ENCODE results near the gene DISC1. TPM values are rescaled to one million over a fixed set of nuclear protein-coding genes. Genes with fewer than 3 reads are reported as not detected.

The DISC1 gene
- total and polyA plus RNA-seq, 2 of the 13 experiments (the other 11 are each of a cell fraction or from before 2014, with no cell fraction given), result 4.2 to 4.6 TPM

DNA sequence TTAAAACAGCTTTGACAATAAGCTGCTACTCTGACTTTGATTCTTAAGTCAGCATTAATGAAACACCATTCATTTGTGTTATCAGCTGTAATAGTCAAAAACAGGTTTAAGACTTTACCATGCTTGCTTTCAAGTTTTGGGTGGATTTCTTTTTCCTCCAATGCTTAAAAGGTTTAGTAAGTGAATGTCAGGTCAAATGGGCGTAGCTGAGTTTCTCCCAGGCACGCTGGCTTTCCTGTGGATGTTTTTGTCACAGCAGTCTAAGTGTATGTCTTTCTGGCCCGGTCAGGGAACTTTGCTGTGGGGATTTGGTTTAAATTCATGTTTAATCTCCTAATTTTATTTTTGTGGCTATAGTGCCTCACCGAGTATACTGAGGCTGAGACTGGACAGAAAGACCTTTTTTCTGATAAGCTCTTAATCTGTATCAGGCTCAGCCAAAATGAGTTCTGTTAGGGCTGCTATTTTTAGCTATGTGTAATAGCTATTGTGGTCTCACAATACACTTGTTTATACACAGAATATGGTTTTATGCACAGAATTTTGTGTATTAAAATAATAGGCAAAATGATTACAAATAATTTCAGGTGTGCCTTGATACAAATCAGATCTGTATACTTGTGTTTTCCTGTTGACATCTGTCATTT, 292.8 kb downstream of the DISC1 start:
- FAIRE-seq (no peak), DNase-seq (ENCODE audit: low spot score) (no peak), ATAC-seq (no peak)
- Histone ChIP-seq H3K9ac (ENCODE audit: insufficient read depth, low read depth, low read length) (no peak overlapping the region), H3K36me3 (replicated peaks in 1 of 2; ENCODE audit: control insufficient read depth in 1 of 2, insufficient read depth in 2 of 2, low read length in 2 of 2) (no peaks in the 10 kb centered on the region), H3K27me3 (ENCODE audit: control insufficient read depth in 1 of 2, insufficient read depth in 2 of 2, low read length in 2 of 2) (no peaks in the 10 kb centered on the region), H2AFZ (ENCODE audit: low read length) (no peak overlapping the region), H3K4me2 (ENCODE audit: low read depth, low read length) (no peak overlapping the region), H3K9me3 (ENCODE audit: low read length) (no peaks in the 10 kb centered on the region), H3K27ac (ENCODE audit: extremely low read length, insufficient read depth, low read length) (no peak overlapping the region), H4K20me1 (ENCODE audit: insufficient read depth, low read length) (no peaks in the 10 kb centered on the region), H3K79me2 (ENCODE audit: insufficient read depth, low read length) (no peaks in the 10 kb centered on the region), H3K4me3 (replicated peaks in 1 of 3; ENCODE audit: insufficient read depth in 1 of 3, low read depth in 2 of 3, low read length in 3 of 3) (no peak overlapping the region), H3K4me1 (ENCODE audit: insufficient read depth, low read length) (no peaks in the 10 kb centered on the region)
- CTCF ChIA-PET (ENCODE audit: low intra/inter-chr PET ratio, low total read pairs), result no interaction called here
- intact Hi-C loops (cut with micrococcal nuclease; ENCODE audit: unreplicated experiment) (no loop called here), in situ Hi-C loops (cut with HindIII; ENCODE audit: extremely low pct_ligation_motif_present, low pct_unique_long_range_greater_than_20kb) (no loop called here)
- POLR2A ChIA-PET, result no interaction called here
- no TSS peak for BruUV-seq (replicated peaks)
- 80% methylated on average over 4 of the region's 4 CpGs for WGBS (ENCODE audit: low lambda C conversion rate)
- TF ChIP-seq, protein P1, sequence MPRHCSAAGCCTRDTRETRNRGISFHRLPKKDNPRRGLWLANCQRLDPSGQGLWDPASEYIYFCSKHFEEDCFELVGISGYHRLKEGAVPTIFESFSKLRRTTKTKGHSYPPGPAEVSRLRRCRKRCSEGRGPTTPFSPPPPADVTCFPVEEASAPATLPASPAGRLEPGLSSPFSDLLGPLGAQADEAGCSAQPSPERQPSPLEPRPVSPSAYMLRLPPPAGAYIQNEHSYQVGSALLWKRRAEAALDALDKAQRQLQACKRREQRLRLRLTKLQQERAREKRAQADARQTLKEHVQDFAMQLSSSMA (CRISPR knock-in tag; IDR thresholded peaks at IDR 0.05), result no peak

DNA sequence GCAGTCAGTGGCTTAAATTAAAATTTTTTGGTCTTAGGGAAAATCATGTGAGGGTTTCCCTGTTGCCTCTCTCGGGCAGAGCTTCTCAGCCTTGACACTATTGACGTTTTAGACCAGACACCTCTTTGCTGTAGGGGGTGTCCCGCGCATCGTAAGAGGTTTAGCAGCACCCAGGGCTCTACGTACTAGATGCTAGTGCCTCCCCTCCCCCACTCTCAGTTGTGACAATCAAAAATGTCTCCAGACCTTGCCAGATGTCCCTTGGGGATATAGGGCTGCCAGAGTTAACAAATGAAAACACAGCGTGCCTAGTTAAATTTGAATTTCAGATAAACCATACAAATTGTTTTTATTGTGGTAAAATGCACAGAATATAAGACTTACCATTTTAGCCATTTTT, 293.3 kb downstream of the DISC1 start:
- no peak for FAIRE-seq
- Histone ChIP-seq H3K4me3 (replicated peaks in 1 of 3; ENCODE audit: insufficient read depth in 1 of 3, low read depth in 2 of 3, low read length in 3 of 3) (no peak overlapping the region), H3K27me3 (ENCODE audit: control insufficient read depth in 1 of 2, insufficient read depth in 2 of 2, low read length in 2 of 2) (no peaks in the 10 kb centered on the region), H3K79me2 (ENCODE audit: insufficient read depth, low read length) (no peaks in the 10 kb centered on the region), H4K20me1 (ENCODE audit: insufficient read depth, low read length) (no peaks in the 10 kb centered on the region), H2AFZ (ENCODE audit: low read length) (no peak overlapping the region), H3K9ac (ENCODE audit: insufficient read depth, low read depth, low read length) (no peak overlapping the region), H3K9me3 (ENCODE audit: low read length) (no peaks in the 10 kb centered on the region), H3K36me3 (replicated peaks in 1 of 2; ENCODE audit: control insufficient read depth in 1 of 2, insufficient read depth in 2 of 2, low read length in 2 of 2) (no peaks in the 10 kb centered on the region), H3K27ac (ENCODE audit: extremely low read length, insufficient read depth, low read length) (no peak overlapping the region), H3K4me2 (ENCODE audit: low read depth, low read length) (no peak overlapping the region), H3K4me1 (ENCODE audit: insufficient read depth, low read length) (no peaks in the 10 kb centered on the region)
- ATAC-seq, result no peak
- in situ Hi-C loops (cut with HindIII; ENCODE audit: extremely low pct_ligation_motif_present, low pct_unique_long_range_greater_than_20kb) (no loop called here), intact Hi-C loops (cut with micrococcal nuclease; ENCODE audit: unreplicated experiment) (no loop called here)
- DNase-seq (ENCODE audit: low spot score), result no peak
- POLR2A ChIA-PET, result no interaction called here
- TF ChIP-seq, protein P2, sequence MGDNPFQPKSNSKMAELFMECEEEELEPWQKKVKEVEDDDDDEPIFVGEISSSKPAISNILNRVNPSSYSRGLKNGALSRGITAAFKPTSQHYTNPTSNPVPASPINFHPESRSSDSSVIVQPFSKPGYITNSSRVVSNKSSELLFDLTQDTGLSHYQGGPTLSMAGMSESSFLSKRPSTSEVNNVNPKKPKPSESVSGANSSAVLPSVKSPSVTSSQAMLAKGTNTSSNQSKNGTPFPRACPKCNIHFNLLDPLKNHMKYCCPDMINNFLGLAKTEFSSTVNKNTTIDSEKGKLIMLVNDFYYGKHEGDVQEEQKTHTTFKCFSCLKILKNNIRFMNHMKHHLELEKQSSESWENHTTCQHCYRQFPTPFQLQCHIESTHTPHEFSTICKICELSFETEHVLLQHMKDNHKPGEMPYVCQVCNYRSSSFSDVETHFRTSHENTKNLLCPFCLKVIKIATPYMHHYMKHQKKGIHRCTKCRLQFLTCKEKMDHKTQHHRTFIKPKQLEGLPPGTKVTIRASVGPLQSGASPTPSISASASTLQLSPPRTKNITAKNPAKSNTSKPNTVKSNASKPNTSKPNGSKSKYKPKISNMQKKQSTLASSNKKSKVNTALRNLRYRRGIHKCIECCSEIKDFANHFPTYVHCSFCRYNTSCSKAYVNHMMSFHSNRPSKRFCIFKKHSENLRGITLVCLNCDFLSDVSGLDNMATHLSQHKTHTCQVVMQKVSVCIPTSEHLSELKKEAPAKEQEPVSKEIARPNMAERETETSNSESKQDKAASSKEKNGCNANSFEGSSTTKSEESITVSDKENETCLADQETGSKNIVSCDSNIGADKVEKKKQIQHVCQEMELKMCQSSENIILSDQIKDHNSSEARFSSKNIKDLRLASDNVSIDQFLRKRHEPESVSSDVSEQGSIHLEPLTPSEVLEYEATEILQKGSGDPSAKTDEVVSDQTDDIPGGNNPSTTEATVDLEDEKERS (CRISPR knock-in tag; IDR thresholded peaks at IDR 0.05), result no peak
- no peak for TF ChIP-seq ZNF160 (CRISPR knock-in tag; IDR thresholded peaks at IDR 0.05)
- no peak for TF ChIP-seq RERE (CRISPR knock-in tag; IDR thresholded peaks at IDR 0.05; ENCODE audit: low read depth)
- no peak for TF ChIP-seq NFKBIZ (CRISPR knock-in tag; IDR thresholded peaks at IDR 0.05)
- no peak for TF ChIP-seq ZNF296 (CRISPR knock-in tag; conservative IDR thresholded peaks at IDR 0.05)
- TF ChIP-seq TP53 (CRISPR knock-in tag; conservative IDR thresholded peaks at IDR 0.05), result no peak
- WGBS (ENCODE audit: low lambda C conversion rate), result 86% methylated on average over 7 of the region's 7 CpGs
- CTCF ChIA-PET (ENCODE audit: low intra/inter-chr PET ratio, low total read pairs), result no interaction called here
- no TSS peak for BruUV-seq (replicated peaks)
